ENCODE results near the gene ACACA.

Gene ACACA

GRCh38 chr17:37344519-37344918, 62.1 kb downstream of the ACACA start:
- no peak for DNase-seq (ENCODE audit: low read depth)

- no peak for DNase-seq (ENCODE audit: low read depth)
These were observed 64.0 kb downstream of the ACACA start for GRCh38 chr17:37342589-37342988.

- DNase-seq (ENCODE audit: low read depth) = no peak
These were observed 65.8 kb downstream of the ACACA start for GRCh38 chr17:37340804-37341203.

- DNase-seq (ENCODE audit: low read depth) = no peak
These were observed 67.3 kb downstream of the ACACA start for GRCh38 chr17:37339321-37339720.

- no peak for DNase-seq (ENCODE audit: low read depth)
These were observed 67.8 kb downstream of the ACACA start for GRCh38 chr17:37338847-37339246.

GRCh38 chr17:37327341-37328090, 79.1 kb downstream of the ACACA start:
- DNase-seq (ENCODE audit: low read depth) = peak; percentile 89

GRCh38 chr17:37322826-37323561, 83.6 kb downstream of the ACACA start:
- DNase-seq (ENCODE audit: low read depth) = no peak

- DNase-seq (ENCODE audit: low read depth) = no peak
These were observed 84.5 kb downstream of the ACACA start for GRCh38 chr17:37322106-37322505.

GRCh38 chr17:37318931-37319594, 87.6 kb downstream of the ACACA start:
- no peak for DNase-seq (ENCODE audit: low read depth)

- DNase-seq (ENCODE audit: low read depth) = no peak
These were observed 88.8 kb downstream of the ACACA start for GRCh38 chr17:37317867-37318266.

GRCh38 chr17:37315601-37316000, 91.0 kb downstream of the ACACA start:
- DNase-seq (ENCODE audit: low read depth) = no peak

GRCh38 chr17:37312137-37312923, 94.3 kb downstream of the ACACA start:
- peak; percentile 11 for DNase-seq (ENCODE audit: low read depth)

GRCh38 chr17:37310940-37311339, 95.7 kb downstream of the ACACA start:
- peak; percentile 50 for DNase-seq (ENCODE audit: low read depth)

- no peak for DNase-seq (ENCODE audit: low read depth)
These were observed 97.6 kb downstream of the ACACA start for GRCh38 chr17:37309051-37309450.

GRCh38 chr17:37305406-37305905, 101.2 kb downstream of the ACACA start:
- no peak for DNase-seq (ENCODE audit: low read depth)

- DNase-seq (ENCODE audit: low read depth) = no peak
These were observed 105.3 kb downstream of the ACACA start for GRCh38 chr17:37301288-37301687.

GRCh38 chr17:37300683-37301082, 106.0 kb downstream of the ACACA start:
- no peak for DNase-seq (ENCODE audit: low read depth)

- DNase-seq (ENCODE audit: low read depth) = no peak
These were observed 107.2 kb downstream of the ACACA start for GRCh38 chr17:37299257-37299980.

- no peak for DNase-seq (ENCODE audit: low read depth)
These were observed 110.7 kb downstream of the ACACA start for GRCh38 chr17:37295888-37296287.

- DNase-seq (ENCODE audit: low read depth) = no peak
These were observed 111.7 kb downstream of the ACACA start for GRCh38 chr17:37294888-37295287.

- no peak for DNase-seq (ENCODE audit: low read depth)
These were observed 112.9 kb downstream of the ACACA start for GRCh38 chr17:37293770-37294169.

Measured in GM04503 (cell line).